ENCODE data around the gene CEACAM19.
A peak's percentile ranks its signal among the peaks of the same experiment; 100 is the strongest.

The CEACAM19 gene

DNA sequence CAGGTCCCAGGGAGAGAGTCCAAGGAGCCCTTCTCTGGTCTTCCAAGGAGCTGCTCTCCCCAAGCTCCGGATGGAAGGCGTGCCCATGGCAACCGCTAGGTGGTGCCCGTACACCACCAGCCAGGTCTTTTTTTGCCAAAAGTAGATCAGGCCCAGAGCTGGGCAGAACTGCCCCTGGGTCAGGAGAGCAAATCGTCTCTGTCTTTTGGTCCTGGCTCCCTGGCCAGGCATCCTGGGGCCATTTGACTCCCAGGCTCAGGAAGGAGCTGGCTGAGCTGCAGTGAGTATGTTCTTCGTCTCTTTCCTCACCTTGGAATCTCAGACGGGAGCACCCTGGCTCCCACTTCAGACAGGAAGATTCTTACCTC, 52.7 kb downstream of the CEACAM19 start:
- DNase-seq: peak; percentile 72

DNA sequence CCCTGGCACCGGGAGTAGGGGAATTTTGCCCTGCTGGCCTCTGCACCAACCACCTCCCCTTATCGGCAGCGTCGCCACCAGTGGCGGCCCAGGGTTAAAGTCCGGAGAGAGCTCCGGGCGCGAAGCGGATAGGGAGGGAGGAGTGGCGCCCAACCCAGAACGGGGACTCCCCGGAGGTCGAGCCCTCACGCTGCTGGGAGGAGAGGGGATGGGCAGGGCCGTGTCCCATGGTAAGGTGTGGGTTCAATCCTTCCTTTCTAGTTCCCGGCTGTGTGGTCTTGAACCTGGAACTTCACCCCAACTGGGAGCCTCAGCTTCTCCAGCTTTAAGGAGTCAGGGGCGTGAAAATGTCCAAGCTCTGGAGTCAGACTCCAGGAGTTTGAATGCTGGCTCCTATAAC, 54.0 kb downstream of the CEACAM19 start:
- DNase-seq: peak; percentile 52

DNA sequence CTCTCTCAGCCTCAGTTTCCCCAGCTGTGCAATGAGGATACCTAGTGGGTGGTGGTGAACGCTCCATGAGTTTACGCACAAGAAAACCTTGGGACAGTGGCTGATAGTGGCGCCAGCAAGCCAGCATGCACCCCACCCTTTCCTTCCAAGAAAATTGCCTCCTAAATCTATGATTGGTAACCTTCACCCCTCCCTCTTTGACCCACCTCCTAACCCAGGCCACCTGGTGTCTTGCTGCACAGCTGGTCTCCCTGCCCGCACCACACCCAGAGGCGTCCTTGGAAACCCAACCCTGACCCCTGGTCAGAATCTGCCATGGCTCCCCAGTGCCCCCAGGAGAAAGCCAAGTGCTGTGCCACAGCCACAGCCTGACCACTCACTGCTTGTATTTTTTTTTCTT, 54.4 kb downstream of the CEACAM19 start:
- DNase-seq: peak; percentile 35

DNA sequence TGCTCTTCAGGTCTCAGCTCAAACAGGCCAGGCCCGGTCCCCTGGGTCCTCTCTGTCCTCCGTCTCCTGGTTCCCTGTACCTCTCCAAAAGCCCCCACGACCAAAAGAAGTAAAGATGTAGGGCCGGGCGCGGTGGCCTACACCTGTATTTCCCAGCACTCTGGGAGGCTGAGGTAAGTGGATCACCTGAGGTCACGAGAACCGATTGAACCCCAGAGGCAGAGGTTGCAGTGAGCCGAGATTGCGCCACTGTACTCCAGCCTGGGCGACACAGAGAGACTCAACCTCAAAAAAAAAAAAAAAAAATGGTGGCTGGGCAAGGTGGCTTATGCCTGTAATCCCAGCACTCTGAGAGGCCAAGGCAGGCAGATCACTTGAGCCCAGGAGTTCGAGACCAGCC, 55.2 kb downstream of the CEACAM19 start:
- no peak for DNase-seq

GRCh38 chr19:44728178-44728577, 56.9 kb downstream of the CEACAM19 start:
- DNase-seq: no peak

GRCh38 chr19:44729516-44730033, 58.3 kb downstream of the CEACAM19 start:
- DNase-seq: no peak

- DNase-seq: no peak
Observed at GRCh38 chr19:44731081-44731480, 59.8 kb downstream of the CEACAM19 start.

DNA sequence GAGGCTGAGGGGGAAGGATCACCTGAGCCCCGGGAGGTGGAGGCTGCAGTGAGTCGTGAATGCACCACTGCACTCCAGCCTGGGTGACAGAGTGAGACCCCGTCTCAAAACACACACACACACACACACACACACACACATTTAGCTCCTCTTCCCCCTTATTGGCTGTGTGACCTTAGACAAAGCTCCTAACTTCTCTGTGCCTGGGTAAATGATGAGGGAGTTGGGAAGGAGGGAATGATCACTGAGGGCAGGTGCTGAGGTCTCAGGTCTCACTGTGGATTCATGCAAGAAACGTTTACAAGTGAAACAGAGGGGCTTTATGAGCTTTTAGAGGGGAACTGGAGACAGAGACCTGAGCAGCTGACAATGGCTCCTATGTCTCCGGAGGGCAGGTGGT, 60.3 kb downstream of the CEACAM19 start:
- DNase-seq: no peak

- DNase-seq: no peak
Observed at GRCh38 chr19:44732235-44733014, 61.1 kb downstream of the CEACAM19 start.
